SKM-1 (cell line): ENCODE measurements around the gene RNF121.

Experiments used
- DNase-seq: peaks from one replicate; lab custom pipeline; 2025; ENCODE audit not compliant: unreplicated experiment; lab: John Stamatoyannopoulos, UW

RNF121 gene

GRCh38 chr11:71987521-71987920, 58.7 kb downstream of the RNF121 start:
- no peak for DNase-seq

DNA sequence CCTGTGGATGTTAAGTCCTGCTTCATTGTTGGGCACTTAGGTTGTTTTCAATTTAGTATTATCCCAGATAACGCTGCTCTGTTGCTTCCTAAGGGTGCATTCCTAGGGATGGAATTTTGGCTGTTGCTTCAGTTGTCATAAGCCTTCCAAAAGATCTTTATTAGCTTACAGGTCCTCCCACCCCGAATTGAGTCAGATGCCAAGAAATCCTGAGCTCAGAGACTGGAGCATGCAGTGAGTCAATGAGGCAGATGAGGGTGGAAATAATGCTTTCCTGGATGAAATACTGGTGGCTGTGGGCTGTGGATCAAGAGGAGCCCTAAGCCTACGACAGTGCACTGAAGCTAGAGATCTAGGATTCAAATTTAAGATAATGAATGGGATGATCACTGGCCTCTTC, 59.2 kb downstream of the RNF121 start:
- DNase-seq = no peak

DNA sequence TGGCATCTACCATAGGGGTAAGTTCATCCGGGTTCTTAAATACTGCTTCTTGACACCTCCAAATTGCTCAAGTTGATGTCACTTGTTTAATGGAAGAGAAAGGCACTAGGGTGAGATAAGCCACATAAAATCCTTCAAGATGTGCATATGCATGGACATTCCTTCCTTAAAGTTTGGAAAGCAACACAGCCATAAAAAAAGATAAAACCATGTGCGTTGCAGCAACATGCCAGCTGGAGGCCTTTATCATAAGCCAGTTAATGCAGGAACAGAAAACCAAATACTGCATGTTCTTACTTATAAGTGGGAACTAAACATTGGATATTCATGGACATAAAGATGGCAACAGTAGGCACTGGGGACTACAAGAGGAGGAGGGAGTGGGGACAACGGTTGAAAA, 61.9 kb downstream of the RNF121 start:
- no peak for DNase-seq

DNA sequence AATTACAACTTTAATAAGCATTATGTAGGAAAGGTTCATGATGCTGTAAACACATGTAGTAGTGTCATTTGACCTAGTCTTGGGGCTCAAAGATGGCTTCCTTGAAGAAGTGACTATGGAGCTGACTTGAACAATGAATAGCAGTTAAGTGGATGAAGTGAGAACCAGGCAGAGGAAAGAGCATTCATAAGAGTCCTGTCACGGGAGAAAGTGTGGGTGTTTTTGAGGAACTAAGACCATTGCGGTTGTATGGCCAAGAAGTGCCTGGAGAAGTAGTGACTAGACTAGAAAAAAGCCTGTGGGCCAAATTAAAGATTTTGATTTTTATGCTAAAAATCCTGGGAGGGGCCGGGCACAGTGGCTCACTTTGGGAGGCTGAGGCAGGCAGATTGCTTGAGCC, 62.6 kb downstream of the RNF121 start:
- peak; percentile 40 for DNase-seq

DNA sequence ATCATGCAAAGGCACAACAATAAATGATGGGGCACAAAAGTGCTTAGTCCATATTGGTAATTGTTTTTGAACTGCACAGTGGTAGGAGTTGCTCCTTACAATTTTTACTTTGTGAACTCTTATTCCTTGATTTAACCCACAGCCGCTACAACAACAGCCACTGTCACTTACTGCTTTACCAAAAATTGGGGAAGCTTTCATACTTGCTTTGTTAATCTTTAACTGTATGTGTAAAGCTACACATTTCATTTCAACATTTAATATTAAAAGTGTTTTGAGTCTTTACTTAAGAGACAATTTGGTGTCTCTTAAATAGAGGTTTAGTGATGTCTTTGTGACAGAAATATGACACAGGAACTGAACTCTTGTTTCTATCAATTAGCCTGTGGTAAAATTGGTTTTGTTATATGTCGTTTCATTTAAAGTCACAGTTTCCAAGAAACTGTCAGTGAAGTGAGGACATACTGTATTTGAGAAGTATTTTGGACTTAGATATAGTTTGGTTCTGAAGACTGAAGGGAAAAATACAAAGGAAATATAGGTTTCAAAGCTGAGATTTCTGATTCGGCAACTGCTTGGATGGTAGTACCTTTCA, 63.4 kb downstream of the RNF121 start:
- DNase-seq = no peak

- DNase-seq = no peak
Observed at GRCh38 chr11:71994786-71995185, 65.9 kb downstream of the RNF121 start.

DNA sequence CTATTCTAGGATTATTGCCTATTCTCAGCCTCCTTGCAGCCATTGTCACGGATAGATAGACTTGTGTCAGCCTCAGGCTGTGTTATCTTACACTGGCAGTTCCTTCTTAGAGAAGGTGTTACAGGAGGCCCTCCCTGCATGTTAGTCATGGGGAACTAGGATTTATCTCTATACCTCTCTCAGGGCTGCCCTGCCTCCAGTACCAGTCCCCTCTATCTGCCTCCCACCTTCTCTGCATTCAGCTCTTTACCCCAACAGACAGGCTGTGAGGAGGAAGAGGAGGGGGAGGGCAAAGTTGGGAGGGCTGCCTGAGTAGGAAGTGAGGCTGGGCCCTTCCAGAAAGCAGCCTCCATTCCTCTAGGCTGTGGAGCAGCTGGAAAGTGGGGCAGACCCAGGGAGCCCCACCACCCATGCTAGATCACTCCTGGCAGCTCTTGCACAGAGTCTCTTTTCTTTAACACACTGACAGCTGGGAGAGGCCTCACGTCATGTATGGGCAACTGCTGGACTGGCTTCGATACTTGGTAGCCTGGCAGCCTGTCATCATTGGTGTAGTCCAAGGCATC, 67.0 kb downstream of the RNF121 start:
- no peak for DNase-seq

DNA sequence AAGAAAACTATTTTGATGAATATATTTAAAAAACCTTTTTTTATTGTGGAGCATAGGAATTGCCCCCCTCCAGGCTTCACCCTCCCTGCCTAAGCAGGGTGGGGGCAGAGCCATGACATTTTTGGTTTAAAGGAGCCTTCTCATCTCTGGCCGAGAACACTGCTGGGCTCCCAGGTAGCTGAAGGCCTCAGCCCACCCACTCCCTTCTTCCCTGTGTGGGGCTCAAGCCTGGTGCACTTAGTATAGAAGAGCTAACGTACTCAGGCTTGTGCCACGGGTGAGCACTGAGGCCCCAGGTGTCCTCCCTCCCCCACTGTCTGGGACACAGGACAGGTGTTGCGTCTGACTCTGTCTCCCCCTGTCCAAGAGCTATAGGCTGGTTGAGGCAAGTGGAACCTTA, 67.7 kb downstream of the RNF121 start:
- no peak for DNase-seq

GRCh38 chr11:71996946-71997345, 68.1 kb downstream of the RNF121 start:
- no peak for DNase-seq

DNA sequence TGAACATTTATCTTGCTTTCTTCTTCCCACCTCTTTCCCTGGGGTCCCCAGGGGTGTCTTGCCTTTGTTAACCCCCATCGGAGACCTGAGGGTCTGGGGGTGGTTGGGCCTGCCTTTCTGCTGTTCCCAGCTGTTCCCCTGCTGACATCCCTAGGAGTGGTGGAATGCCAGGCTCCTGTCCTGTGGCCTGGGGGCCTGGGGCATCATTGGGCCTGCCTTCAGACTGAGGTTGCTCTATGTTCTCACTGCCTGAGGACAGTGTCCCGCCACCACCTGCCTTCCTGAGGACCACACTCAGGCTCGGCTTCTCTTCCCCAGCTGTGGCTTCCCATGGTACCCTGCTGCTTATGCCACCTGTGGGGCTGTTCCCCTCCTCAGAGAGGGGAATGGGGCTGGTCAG, 68.7 kb downstream of the RNF121 start:
- DNase-seq = no peak

- no peak for DNase-seq
Observed at GRCh38 chr11:71998061-71998460, 69.2 kb downstream of the RNF121 start.

GRCh38 chr11:71998649-71999310, 69.9 kb downstream of the RNF121 start, which contains the start of gene IL18BP:
Gene IL18BP (plus strand): TSS chr11:71998909. CDS start chr11:71999985, 1,076 bp downstream.
- peak; percentile 51 for DNase-seq

- DNase-seq = no peak
Observed at GRCh38 chr11:71999362-71999761, 70.5 kb downstream of the RNF121 start.

GRCh38 chr11:71999798-72000197, 71.0 kb downstream of the RNF121 start:
- DNase-seq = no peak

DNA sequence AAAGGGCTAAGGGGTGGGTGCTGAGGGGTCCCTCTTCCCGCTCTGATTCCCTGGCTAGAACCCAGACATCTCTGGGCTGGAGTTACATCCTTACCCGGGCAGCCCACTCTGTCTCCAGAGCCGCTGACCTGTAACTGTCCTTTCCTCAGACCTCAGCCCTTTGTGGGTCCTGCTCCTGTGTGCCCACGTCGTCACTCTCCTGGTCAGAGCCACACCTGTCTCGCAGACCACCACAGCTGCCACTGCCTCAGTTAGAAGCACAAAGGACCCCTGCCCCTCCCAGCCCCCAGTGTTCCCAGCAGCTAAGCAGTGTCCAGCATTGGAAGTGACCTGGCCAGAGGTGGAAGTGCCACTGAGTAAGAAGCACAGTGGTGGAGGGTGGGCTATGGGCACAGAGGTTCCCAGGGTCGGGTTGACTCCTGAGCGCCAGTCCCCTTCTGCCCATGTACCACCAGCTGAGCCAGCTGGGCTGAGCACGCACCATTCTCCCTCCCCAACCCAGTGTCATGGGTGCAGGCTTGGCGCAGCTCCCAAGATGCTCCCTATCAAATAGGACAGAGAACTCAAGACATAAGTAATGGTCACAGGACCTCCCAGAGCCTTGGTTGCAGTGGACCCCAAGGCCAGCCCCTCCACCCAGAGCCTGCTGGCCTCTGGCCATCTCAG, 71.5 kb downstream of the RNF121 start:
- no peak for DNase-seq

DNA sequence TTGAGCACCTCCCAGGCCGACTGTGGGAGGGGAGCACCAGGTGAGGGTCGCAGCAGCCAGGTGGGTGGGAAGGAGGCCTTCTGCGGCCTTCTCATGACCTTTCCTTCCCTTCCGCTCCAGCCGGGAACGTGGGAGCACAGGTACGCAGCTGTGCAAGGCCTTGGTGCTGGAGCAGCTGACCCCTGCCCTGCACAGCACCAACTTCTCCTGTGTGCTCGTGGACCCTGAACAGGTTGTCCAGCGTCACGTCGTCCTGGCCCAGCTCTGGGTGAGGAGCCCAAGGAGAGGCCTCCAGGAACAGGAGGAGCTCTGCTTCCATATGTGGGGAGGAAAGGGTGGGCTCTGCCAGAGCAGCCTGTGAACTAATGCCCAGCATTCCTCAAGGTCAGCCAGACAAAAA, 72.4 kb downstream of the RNF121 start:
- no peak for DNase-seq

DNA sequence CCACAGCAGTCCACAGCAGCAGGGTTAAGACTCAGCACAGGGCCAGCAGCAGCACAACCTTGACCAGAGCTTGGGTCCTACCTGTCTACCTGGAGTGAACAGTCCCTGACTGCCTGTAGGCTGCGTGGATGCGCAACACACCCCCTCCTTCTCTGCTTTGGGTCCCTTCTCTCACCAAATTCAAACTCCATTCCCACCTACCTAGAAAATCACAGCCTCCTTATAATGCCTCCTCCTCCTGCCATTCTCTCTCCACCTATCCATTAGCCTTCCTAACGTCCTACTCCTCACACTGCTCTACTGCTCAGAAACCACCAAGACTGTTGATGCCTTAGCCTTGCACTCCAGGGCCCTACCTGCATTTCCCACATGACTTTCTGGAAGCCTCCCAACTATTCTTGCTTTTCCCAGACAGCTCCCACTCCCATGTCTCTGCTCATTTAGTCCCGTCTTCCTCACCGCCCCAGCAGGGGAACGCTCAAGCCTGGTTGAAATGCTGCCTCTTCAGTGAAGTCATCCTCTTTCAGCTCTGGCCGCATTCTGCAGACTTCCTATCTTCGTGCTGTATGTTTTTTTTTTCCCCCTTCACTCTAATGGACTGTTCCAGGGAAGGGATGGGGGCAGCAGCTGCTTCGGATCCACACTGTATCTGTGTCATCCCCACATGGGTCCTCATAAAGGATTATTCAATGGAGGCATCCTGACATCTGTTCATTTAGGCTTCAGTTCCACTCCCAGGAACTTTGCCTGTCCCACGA, 73.2 kb downstream of the RNF121 start:
- DNase-seq = no peak

DNA sequence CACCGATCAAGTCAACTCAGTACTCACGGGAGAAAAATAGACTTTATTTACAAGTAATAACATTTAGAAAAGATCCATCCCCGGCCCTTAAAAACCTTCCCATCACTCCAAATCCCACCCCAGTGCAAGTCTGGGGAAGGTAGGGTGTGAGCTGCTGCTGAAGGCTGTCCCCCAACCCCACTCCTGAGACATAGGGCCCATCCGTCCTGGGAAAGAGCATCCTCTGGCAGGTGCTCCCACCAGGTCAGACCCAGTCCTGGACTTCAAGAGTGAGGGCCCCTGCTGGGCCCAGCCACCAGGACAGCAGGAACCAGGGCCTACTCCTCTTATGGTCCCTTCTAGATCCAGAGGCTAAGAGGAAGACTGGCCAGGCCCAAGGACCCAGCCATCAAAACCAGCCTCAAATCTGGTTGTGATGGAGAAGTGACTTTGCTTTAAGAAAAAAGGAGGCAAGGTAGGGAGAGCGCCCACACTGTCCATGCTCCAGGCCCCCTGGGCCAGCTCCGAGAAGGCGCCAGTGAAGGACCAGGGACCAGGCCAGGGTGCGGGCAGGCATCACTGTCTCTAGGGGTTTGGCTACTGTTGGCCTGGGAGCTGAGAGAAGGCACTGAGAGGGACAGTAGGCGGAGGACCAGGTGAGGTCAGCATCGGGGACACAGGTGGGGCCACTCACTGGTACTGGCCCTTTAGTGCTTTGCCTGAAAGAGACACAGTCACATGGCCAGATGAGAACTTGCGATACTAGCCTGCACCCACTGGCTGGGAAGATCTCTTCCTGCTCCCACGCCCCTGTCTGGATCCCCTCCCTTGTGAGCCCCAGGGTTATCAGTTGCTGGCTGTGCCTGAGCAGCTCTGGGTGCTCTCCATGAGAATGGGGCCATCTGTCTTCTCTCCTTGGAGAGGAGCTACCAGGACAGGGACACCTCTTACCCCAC, 74.3 kb downstream of the RNF121 start:
- DNase-seq = no peak

DNA sequence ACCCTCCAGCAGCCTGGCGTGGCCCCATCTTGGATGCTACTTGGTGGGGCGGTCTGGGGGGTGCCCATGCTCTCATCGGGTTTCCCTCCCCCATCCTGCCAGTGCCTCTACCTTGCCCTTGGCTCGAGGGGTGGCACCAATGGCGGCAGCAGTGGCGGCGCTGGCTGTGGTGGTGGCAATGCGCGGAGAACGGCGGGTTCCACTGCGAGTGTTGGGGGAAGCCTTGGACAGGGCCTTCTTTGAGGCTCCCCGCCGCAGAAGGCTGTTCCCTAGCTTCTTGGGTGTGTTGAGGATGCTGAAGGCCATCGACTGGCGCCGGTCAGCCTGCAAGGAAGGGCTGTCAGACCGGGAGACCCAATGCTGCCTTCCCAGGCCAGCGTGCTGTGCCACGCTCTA, 74.9 kb downstream of the RNF121 start:
- DNase-seq = no peak
